GM10266 (cell line): ENCODE measurements around the gene POFUT1.
"Not testable (repeated sequence)": the region's sequence is repeated elsewhere in the genome, so short reads cannot be mapped to it uniquely, and the experiment has no call there.

Experiments
- DNase-seq: peaks from one replicate; pipeline ENCODE4 v3.0.0; 2012; ENCODE audit errors: extremely low spot score
- TF ChIP-seq, protein P1 (sequence below): IDR thresholded peaks from 2 replicates; pipeline ENCODE4 v1.5.1; 2012; ENCODE audit warnings: mild to moderate bottlenecking, low read depth; ENCODE audit not compliant: control insufficient read depth, insufficient read depth; ENCODE audit errors: missing control alignments

Gene POFUT1

DNA sequence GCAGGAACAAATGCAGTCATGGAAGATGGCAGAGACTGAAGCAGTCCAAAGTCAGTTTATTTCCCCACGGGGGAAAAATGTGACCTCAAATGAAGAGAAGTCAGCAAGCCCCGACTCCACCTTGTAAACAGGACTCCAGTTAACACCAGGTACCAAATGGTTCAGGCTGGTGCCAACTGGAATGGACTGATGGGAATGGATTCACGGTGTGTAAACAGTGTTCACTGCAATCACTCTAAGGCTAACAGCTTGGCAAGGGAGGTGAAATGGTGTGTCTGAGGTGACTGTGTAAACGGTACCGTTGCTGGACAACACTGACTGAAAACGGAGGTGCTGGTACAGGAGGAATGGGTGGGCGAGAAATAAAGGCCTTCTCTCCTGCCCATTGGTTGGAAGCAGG lies 12.1 kb upstream of the POFUT1 start:
- DNase-seq, result no peak
- TF ChIP-seq, protein P1, sequence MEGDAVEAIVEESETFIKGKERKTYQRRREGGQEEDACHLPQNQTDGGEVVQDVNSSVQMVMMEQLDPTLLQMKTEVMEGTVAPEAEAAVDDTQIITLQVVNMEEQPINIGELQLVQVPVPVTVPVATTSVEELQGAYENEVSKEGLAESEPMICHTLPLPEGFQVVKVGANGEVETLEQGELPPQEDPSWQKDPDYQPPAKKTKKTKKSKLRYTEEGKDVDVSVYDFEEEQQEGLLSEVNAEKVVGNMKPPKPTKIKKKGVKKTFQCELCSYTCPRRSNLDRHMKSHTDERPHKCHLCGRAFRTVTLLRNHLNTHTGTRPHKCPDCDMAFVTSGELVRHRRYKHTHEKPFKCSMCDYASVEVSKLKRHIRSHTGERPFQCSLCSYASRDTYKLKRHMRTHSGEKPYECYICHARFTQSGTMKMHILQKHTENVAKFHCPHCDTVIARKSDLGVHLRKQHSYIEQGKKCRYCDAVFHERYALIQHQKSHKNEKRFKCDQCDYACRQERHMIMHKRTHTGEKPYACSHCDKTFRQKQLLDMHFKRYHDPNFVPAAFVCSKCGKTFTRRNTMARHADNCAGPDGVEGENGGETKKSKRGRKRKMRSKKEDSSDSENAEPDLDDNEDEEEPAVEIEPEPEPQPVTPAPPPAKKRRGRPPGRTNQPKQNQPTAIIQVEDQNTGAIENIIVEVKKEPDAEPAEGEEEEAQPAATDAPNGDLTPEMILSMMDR, result no peak

- DNase-seq, result not testable (repeated sequence)
These were observed 11.1 kb upstream of the POFUT1 start for GRCh38 chr20:32196613-32197012.

- not testable (repeated sequence) for DNase-seq
These were observed 10.5 kb upstream of the POFUT1 start for GRCh38 chr20:32197136-32197535.

DNA sequence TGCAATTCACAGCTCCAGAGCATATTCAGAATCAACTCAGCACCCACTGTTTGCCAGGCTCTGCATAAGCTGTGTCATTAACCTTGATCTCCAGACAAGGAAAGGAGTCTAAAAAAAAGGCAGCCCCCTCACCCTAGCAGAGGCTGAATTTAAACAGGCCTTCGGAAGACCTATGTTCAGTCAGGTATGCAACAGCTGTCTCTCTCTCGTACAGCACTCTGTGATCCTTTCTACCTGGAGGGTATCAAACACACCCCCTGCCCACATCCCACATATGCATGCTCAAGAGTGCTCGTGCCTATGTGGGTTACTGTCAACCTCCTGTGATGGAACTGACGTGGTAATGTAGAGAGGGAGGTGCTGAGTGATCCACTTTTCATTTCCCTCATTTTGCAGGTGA lies 8.7 kb upstream of the POFUT1 start:
- TF ChIP-seq, protein P1, result no peak

DNA sequence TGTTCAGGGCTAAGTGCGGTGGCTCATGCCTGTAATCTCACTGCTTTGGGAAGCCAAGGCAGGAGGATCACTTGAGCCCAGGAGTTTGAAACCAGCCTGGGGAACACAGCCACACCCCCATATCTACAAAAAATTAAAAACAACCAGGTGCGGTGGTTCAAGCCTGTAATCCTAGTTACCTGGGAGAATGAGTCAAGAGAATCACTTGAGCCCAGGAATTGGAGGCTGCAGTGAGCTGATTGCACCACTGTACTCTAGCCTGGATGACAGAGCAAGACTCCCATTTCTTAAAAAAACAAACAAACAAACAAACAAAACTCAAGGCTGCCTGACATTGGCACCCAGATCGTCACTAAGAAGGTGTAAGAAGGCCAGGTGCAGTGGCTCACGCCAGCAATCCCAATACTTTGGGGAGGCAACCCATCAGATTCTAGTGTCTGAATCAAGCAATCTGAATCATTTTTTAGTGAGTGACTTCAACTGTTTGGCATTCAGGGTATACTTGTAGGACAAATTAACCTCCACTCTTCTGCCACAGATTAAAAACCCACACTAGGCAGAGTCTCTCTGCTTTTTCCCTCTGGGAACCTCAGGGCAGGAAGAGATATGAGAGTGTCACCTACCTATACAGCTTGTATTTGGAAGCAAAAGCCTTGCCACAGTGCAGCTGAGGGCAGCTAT lies 6.2 kb upstream of the POFUT1 start:
- DNase-seq, result no peak
- TF ChIP-seq, protein P1, result no peak

More for the DNA sequence above, 8.7 kb upstream of the POFUT1 start:
- no peak for DNase-seq

DNA sequence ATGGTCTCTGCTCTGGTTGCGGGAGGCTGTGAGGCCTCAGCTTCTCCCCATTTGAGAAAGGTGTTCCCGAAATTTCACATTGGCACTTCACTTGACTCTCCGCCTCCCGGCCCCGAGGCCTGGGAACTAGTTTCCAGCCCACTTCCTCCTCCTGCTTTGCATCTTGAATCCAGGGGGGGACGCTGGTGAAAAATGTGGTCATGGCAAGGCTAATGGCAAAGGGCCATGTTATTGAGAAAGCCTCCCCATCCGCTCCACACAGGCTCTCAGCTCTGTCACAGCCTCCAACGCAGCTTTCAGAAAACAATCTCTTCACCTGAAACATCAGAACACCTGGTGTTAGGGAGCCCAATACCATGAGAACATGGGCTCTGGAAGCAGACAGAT lies 5.7 kb upstream of the POFUT1 start:
- TF ChIP-seq, protein P1, result no peak
- no peak for DNase-seq

DNA sequence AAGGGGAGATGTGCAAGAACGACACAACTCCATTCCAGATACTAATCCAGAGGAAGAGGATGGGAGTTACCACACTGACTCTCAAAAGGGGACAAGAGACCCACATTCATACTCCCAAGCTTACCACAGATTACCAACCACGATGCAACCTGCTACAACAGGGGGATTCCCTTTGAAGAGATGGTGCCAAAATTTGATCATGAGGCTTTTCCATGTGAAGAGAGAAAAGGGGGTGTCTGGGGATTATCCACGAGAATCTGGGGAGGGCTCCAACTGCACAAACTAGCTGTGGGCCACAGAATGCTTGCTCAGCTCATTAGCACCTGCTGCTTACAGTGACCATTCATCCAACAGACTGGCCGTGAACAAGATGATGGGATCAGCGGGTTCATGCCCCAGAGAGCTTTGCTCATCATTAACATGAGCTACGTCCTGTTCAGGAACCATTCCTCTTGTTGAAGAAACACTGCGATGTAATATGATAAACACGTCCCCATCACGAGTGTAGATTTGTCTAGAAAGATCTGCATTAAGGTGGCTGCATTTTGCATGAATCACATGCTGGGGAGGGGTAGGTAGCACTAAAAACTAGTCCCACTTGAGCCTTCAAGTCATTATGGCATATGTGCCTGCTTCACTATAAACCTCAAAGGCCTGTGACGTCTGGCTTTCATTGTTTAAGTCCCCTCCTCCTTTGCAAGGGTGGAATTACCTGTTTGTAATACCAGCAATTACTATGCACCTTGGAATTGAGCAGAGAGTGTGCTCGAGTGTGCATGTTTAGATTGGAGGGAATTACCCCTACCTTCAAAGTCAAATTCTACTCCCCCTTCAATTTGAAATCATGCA lies 4.1 kb upstream of the POFUT1 start:
- DNase-seq, result no peak
- TF ChIP-seq, protein P1, result no peak
